Measurements from ENCODE around the gene IKZF3. TPM values are rescaled to one million over a fixed set of nuclear protein-coding genes. Genes with fewer than 3 reads are reported as not detected.
"Not testable (repeated sequence)": the region's sequence is repeated elsewhere in the genome, so short reads cannot be mapped to it uniquely, and the experiment has no call there.

IKZF3 gene
- total RNA-seq, 1 experiment from 2014 or later = 0.81 TPM

GRCh38 chr17:39716073-39716818 lies 147.9 kb downstream of the IKZF3 start (continued):
- no peak for TF ChIP-seq E2F5 (CRISPR knock-in tag; IDR thresholded peaks at IDR 0.05)

DNA sequence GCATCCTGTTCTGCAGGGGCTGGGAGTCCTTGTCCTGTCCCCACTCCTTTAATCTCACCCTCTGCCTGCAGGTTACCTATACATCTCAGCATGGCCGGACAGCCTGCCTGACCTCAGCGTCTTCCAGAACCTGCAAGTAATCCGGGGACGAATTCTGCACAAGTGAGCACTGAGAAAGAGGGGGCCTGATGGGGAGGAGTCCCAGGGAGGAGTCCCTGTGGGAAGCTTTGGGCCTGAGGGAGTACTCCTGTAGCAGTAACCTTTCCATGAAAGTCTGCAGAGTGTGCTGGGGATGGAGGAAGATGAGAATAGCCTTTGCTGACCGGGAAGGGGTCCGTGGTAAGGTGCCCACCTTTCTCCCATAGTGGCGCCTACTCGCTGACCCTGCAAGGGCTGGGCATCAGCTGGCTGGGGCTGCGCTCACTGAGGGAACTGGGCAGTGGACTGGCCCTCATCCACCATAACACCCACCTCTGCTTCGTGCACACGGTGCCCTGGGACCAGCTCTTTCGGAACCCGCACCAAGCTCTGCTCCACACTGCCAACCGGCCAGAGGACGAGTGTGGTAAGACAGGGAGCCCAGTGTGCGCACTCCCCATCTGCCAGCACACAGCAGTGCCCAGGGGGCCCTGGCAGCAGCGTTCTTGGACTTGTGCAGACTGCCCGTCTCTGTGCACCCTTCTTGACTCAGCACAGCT lies 148.6 kb downstream of the IKZF3 start:
- H3K4me3 Mint-ChIP-seq = no peak overlapping the region
- H3K36me3 Mint-ChIP-seq = peaks cover 58% of the 10 kb centered on the region
- POLR2A ChIA-PET = interaction anchor here (1.0 kb wide), 1 partner anchor 314 kb away, joined by 3 read pairs; no protein-coding TSS in a partner anchor
- H3K4me1 Mint-ChIP-seq = no peaks in the 10 kb centered on the region
- no peak overlapping the region for H3K27ac Mint-ChIP-seq
- ATAC-seq (no peak; the same call in 1 of the 2 replicates), DNase-seq (ENCODE audit: low spot score) (no peak)
- peak; percentile 16; the same call in 1 of the 2 replicates for TF ChIP-seq ZNF263 (CRISPR knock-in tag; IDR thresholded peaks at IDR 0.05; ENCODE audit: low read depth)
- TF ChIP-seq JUN (CRISPR knock-in tag; IDR thresholded peaks at IDR 0.05) = no peak
- CTCF ChIA-PET = interaction anchor here (1.0 to 1.4 kb wide), 3 partner anchors 11 to 265 kb away, joined by 3 to 6 read pairs (median 4); partner anchors contain the start of gene PSMD3
- H3K27me3 Mint-ChIP-seq (ENCODE audit: low read depth) = no peaks in the 10 kb centered on the region
- H3K9me3 Mint-ChIP-seq = no peaks in the 10 kb centered on the region

- ChIA-PET POLR2A (no interaction called here), CTCF (no interaction called here)
- TF ChIP-seq SOX15 (CRISPR knock-in tag; IDR thresholded peaks at IDR 0.05) = no peak
- no peak for TF ChIP-seq ZNF263 (CRISPR knock-in tag; IDR thresholded peaks at IDR 0.05; ENCODE audit: low read depth)
- TF ChIP-seq, protein P1, sequence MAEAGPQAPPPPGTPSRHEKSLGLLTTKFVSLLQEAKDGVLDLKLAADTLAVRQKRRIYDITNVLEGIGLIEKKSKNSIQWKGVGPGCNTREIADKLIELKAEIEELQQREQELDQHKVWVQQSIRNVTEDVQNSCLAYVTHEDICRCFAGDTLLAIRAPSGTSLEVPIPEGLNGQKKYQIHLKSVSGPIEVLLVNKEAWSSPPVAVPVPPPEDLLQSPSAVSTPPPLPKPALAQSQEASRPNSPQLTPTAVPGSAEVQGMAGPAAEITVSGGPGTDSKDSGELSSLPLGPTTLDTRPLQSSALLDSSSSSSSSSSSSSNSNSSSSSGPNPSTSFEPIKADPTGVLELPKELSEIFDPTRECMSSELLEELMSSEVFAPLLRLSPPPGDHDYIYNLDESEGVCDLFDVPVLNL (CRISPR knock-in tag; IDR thresholded peaks at IDR 0.05; ENCODE audit: borderline replicate concordance, low read depth) = no peak
- Mint-ChIP-seq H3K27me3 (ENCODE audit: low read depth) (no peaks in the 10 kb centered on the region), H3K4me1 (no peaks in the 10 kb centered on the region), H3K9me3 (no peaks in the 10 kb centered on the region), H3K27ac (no peak overlapping the region), H3K4me3 (no peak overlapping the region), H3K36me3 (peaks cover 56% of the 10 kb centered on the region)
- ATAC-seq (no peak), DNase-seq (ENCODE audit: low spot score) (no peak)
Measured at GRCh38 chr17:39714234-39714633, 149.9 kb downstream of the IKZF3 start.

- H3K4me3 Mint-ChIP-seq = no peak overlapping the region
- H3K27me3 Mint-ChIP-seq (ENCODE audit: low read depth) = no peaks in the 10 kb centered on the region
- no peaks in the 10 kb centered on the region for H3K4me1 Mint-ChIP-seq
- H3K9me3 Mint-ChIP-seq = no peaks in the 10 kb centered on the region
- peaks cover 63% of the 10 kb centered on the region for H3K36me3 Mint-ChIP-seq
- CTCF ChIA-PET = interaction anchor here (1.7 kb wide), 1 partner anchor 90 kb away, joined by 6 read pairs; no protein-coding TSS in a partner anchor
- POLR2A ChIA-PET = no interaction called here
- H3K27ac Mint-ChIP-seq = 0 out of 2 replicates have a peak overlapping the region, but pooled peaks have one; percentile 5
- TF ChIP-seq, protein P2, sequence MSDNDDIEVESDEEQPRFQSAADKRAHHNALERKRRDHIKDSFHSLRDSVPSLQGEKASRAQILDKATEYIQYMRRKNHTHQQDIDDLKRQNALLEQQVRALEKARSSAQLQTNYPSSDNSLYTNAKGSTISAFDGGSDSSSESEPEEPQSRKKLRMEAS (CRISPR knock-in tag; IDR thresholded peaks at IDR 0.05) = no peak
- TF ChIP-seq GRHL2 (CRISPR knock-in tag; IDR thresholded peaks at IDR 0.05; ENCODE audit: insufficient replicate concordance, severe bottlenecking) (no peak), ZNF317 (CRISPR knock-in tag; IDR thresholded peaks at IDR 0.05; ENCODE audit: borderline replicate concordance, low read depth) (no peak), PREB (CRISPR knock-in tag; IDR thresholded peaks at IDR 0.05; ENCODE audit: borderline replicate concordance) (no peak), ZNF281 (CRISPR knock-in tag; IDR thresholded peaks at IDR 0.05) (no peak), NFE2L1 (CRISPR knock-in tag; IDR thresholded peaks at IDR 0.05) (no peak), KAT7 (CRISPR knock-in tag; IDR thresholded peaks at IDR 0.05; ENCODE audit: borderline replicate concordance) (no peak), ZNF232 (CRISPR knock-in tag; IDR thresholded peaks at IDR 0.05) (no peak)
- TF ChIP-seq, protein P3, sequence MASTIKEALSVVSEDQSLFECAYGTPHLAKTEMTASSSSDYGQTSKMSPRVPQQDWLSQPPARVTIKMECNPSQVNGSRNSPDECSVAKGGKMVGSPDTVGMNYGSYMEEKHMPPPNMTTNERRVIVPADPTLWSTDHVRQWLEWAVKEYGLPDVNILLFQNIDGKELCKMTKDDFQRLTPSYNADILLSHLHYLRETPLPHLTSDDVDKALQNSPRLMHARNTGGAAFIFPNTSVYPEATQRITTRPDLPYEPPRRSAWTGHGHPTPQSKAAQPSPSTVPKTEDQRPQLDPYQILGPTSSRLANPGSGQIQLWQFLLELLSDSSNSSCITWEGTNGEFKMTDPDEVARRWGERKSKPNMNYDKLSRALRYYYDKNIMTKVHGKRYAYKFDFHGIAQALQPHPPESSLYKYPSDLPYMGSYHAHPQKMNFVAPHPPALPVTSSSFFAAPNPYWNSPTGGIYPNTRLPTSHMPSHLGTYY (CRISPR knock-in tag; IDR thresholded peaks at IDR 0.05) = no peak
- DNase-seq (ENCODE audit: low spot score) (no peak), ATAC-seq (no peak)
Measured at GRCh38 chr17:39711851-39712250, 152.3 kb downstream of the IKZF3 start.

DNA sequence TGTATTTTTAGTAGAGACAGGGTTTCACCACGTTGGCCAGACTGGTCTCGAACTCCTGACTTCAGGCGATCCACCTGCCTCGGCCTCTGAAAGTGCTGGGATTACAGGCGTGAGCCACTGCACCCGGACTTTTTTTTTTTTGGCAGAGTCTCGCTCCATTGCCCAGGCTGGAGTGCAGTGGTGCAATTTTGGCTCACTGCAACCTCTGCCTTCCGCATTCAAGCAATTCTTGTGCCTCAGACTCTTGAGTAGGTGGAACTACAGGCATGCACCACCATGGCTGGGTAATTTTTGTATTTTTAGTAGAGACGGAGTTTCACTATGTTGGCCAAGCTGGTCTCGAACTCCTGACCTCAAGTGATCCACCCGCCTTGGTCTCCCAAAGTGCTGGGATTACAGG lies 153.0 kb downstream of the IKZF3 start:
- ATAC-seq; H3K4me3 Mint-ChIP-seq; H3K4me1 Mint-ChIP-seq; H3K9me3 Mint-ChIP-seq; H3K27ac Mint-ChIP-seq; DNase-seq (ENCODE audit: low spot score); H3K27me3 Mint-ChIP-seq (ENCODE audit: low read depth): not testable (repeated sequence)
- ChIA-PET POLR2A (interaction anchor here (1.1 kb wide), 1 partner anchor 23 kb away, joined by 3 read pairs; the partner anchor contains the start of gene PGAP3), CTCF (interaction anchor here (0.7 to 1.7 kb wide), 4 partner anchors 8 to 90 kb away, joined by 3 to 6 read pairs (median 4); no protein-coding TSS in a partner anchor)
- peaks cover 62% of the 10 kb centered on the region for H3K36me3 Mint-ChIP-seq
